PC-9 (cell line): ENCODE results near the gene WRAP73.

Experiments used
- CTCF ChIP-seq: fragments of 200-600 bp; sonication (generic); conservative IDR thresholded peaks from 2 replicates; pipeline ENCODE4 v1.6.1; 2017; ENCODE audit warnings: mixed run types, antibody characterized with exemption, mild to moderate bottlenecking, moderate library complexity
- EZH2 ChIP-seq: fragments of 200-600 bp; sonication (generic); IDR thresholded peaks from 2 replicates; pipeline ENCODE4 v1.8.0; 2017; ENCODE audit warnings: antibody characterized with exemption, low read depth

DNA sequence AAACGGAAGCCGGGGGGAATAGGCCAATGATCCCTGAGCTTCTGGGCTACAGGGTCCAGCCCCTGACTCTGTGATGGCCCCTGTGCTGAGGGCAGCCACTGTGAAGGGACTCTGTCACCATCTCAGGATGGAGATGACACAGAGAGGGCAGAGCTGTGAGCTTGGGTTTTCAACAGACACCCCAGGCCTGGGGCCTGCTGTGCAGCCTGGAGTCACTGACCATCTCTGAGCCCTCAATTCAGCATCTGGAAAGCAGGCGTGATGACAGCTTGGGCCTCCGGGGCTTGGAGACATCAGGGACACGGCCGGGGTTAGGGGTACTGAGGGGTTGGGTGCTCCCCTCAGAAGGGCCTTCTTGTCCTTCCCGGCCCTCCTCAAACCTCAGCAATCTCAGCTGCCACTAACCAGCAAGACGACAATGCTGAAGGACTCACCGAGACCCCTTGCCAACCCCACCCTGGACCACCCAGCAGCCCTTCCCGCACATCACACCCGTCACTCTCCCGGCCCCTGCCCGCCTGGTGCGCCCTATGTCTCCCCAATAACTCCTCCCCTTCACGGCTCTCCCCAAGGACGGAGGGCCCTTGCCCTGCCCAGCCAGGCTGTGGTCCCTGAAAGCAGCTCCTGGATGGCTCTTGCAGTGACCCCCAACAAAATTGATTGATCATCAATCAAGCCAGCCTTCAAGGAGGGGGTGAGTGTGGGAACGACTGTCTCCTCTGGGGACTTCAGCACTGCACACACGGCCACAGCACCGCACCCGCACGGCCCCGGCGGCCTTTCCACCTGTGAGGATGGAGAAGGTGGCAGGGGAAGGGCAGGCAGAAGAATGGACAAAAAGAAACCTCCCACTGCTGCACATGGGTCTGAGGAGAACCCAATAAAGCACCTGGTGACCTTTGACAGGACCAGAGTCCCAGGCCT, 42.9 kb downstream of the WRAP73 start:
- TF ChIP-seq CTCF = no peak
- TF ChIP-seq EZH2 = no peak
